Activated CD4-positive, alpha-beta T cell treated with anti-CD3 and anti-CD28 coated beads for 36 hours (primary cell): ENCODE data around the gene TTLL10. TPM values are rescaled to one million over a fixed set of nuclear protein-coding genes. Genes with fewer than 3 reads are reported as not detected.

ENCODE experiments used
- ATAC-seq: fragments of 200-7000 bp; cut with Tn5 transposase; one replicate; pipeline ENCODE4 v1.10.0; 2021; ENCODE audit warnings: mild to moderate bottlenecking, moderate library complexity
- CTCF ChIA-PET: fragments of 350-600 bp; sonication (Branson Sonifier 250); formaldehyde crosslinking; loops from one replicate; lab custom pipeline; 2021; ENCODE audit warnings: antibody characterized with exemption; lab: Charles Lee
- POLR2A ChIA-PET: fragments of 350-600 bp; sonication (Branson Sonifier 250); formaldehyde crosslinking; loops from one replicate; lab custom pipeline; 2021; ENCODE audit warnings: antibody characterized with exemption, inconsistent platforms; lab: Charles Lee
- DNase-seq: peaks from one replicate; pipeline ENCODE4 v3.0.0-alpha.2; 2020
- H3K27ac Mint-ChIP-seq: one replicate; pipeline ENCODE4 v1.8.0; 2021; ENCODE audit warnings: mixed read lengths
- H3K27me3 Mint-ChIP-seq: one replicate; pipeline ENCODE4 v1.8.0; 2021; ENCODE audit warnings: mixed read lengths
- H3K36me3 Mint-ChIP-seq: one replicate; pipeline ENCODE4 v1.8.0; 2021; ENCODE audit warnings: low read depth, mixed read lengths
- H3K4me1 Mint-ChIP-seq: one replicate; pipeline ENCODE4 v1.8.0; 2021; ENCODE audit warnings: mixed read lengths
- H3K4me3 Mint-ChIP-seq: one replicate; pipeline ENCODE4 v1.8.0; 2021; ENCODE audit warnings: mild to moderate bottlenecking, moderate library complexity, mixed read lengths
- H3K9me3 Mint-ChIP-seq: one replicate; pipeline ENCODE4 v1.8.0; 2021; ENCODE audit warnings: low read depth, mixed read lengths
- intact Hi-C, 2 experiments: fragments of 100-400 bp; cut with DNase I in 1 of 2; cut with micrococcal nuclease in 1 of 2; formaldehyde crosslinking; loops; one replicate each; pipeline versions ENCODE4 v1.14.2 to v1.15.1; 2022 to 2024; cut with DNase I, micrococcal nuclease
- total RNA-seq, 2 experiments: library from RNA; stranded (reverse); gene quantifications; one replicate each; pipeline ENCODE4 v1.2.3, GENCODE V29; 2021

TTLL10 gene
- total RNA-seq, 2 experiments from 2014 or later = not detected

DNA sequence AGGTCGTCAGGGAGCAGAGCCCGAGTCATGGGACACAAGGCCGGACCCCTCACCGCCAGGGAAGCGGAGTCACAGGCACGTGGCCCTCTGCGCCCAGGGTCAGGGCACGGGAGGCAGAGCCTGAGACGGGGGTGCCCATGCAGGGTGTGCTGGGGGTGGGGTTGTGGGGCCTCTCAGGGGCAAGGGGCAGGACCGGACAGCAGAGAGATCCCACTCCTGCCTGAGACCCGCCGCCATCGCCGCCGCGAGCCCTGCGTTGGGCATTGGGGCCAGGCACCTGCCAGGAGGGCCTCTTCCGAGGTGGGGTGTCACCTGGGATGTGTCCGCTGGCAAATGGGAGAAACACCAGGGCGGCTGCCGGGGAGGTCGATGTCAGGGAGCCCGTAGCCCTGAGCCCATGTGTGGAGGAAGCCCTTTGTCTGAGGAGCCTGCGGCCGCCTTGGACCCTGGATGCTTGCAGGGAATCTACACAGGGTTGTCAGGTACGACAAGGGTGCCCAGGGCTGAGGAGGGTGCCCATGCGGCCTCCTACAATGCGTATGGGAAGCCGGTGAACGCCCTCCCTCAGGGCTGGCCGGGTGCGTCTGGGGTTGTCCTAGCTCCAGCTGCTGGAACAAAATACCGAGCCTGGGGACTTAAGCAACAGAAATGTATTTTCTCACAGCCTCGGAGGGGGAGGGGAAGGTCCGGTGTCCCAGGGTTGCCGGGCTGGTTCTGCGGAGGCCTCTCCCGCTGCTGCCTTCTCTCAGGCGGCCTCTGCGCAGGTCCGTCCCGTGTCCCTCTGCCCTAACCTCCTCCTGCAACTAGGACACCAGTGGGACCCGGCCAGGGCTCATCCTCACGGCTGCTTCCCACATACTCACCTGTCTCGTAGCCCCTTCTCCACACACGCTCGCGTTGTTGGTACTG lies 41.4 kb upstream of the TTLL10 start:
- POLR2A ChIA-PET = no interaction called here
- Mint-ChIP-seq H3K36me3 (no peaks in the 10 kb centered on the region), H3K27me3 (no peaks in the 10 kb centered on the region), H3K27ac (no peak overlapping the region), H3K4me1 (peaks cover under 1% of the 10 kb centered on the region), H3K4me3 (no peak overlapping the region), H3K9me3 (no peaks in the 10 kb centered on the region)
- CTCF ChIA-PET = no interaction called here
- DNase-seq (no peak), ATAC-seq (no peak)
- intact Hi-C loops = no loop called here

DNA sequence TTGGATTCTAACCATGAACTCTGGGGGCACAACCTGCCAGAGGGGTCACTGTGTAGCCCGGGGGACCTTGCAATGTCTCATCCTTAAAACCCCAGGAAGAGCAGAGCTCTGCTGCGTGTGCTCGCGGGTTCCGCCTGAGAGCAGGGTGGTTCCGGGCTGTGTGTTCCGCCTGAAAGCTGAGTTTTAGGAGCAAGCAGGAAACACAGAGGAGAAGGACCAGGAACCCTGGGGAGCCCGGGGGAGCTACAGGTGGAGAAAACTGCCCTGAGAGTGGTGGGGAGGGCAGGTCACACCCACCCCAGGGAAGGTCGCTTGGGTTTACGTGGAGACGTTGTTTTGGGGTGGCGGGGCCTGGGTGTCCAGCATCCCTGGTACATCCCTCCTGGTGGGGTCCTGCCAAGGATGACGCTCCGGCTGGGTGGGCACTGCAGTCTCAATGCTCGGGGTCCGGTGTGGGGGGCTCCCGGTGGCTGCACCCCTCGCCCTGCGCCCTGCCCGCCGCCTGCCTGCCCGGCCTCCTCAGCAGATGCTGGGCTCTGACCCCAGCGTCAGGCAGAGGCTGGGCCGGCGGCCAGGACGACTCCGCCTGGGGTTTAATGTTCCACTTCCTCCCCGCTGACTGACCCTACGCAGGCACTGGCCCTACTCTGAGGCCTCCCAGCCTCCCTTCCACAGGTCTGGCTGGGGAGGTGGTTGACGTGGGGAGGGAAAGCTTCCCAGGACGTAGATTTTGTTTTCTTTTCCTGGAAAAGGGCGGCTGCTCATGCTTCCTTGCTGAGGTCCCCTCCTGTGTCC lies 40.5 kb upstream of the TTLL10 start:
- no peak overlapping the region for H3K27ac Mint-ChIP-seq
- H3K9me3 Mint-ChIP-seq = no peaks in the 10 kb centered on the region
- POLR2A ChIA-PET = no interaction called here
- no peaks in the 10 kb centered on the region for H3K27me3 Mint-ChIP-seq
- CTCF ChIA-PET = no interaction called here
- H3K4me3 Mint-ChIP-seq = no peak overlapping the region
- intact Hi-C loops = no loop called here
- no peak for ATAC-seq
- DNase-seq = no peak
- no peaks in the 10 kb centered on the region for H3K36me3 Mint-ChIP-seq
- peaks cover 6% of the 10 kb centered on the region for H3K4me1 Mint-ChIP-seq

DNA sequence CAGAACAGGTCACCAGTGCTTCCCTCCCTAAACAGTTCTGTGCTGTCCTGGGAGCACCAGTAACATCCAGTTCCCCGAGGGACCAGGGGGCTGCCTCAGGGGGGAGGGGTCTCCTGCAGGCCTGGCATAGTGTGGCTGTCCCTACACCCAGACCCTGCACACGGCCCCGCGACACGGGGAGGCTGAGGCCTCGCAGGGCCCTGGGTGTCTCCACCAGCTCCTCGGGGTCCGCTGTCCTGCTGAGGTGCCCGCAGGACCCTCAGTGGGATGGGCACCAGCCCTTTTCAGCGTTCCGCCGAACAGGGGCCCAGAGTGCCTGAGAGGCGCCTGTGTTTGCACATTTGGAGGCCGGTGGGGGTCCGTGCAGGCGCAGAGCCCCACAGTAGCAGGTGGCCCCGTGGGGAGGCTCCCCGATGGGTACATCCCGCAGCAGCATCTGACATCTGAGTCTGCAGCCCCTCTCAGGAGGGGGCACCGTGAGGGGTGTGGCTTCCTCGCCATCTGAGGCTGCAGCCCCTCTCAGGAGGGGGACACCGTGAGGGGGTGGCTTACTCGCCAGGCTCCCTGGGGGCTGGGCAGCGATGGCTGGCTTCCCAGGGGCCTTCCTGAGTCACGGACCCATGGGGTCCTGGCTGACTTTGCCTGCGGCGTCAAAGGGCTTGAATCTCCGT lies 39.2 kb upstream of the TTLL10 start:
- DNase-seq = no peak
- Mint-ChIP-seq H3K27me3 (no peaks in the 10 kb centered on the region), H3K9me3 (no peaks in the 10 kb centered on the region), H3K36me3 (no peaks in the 10 kb centered on the region), H3K4me3 (no peak overlapping the region), H3K4me1 (peaks cover 6% of the 10 kb centered on the region), H3K27ac (no peak overlapping the region)
- intact Hi-C loops = no loop called here
- POLR2A ChIA-PET = no interaction called here
- CTCF ChIA-PET = no interaction called here
- ATAC-seq = no peak

DNA sequence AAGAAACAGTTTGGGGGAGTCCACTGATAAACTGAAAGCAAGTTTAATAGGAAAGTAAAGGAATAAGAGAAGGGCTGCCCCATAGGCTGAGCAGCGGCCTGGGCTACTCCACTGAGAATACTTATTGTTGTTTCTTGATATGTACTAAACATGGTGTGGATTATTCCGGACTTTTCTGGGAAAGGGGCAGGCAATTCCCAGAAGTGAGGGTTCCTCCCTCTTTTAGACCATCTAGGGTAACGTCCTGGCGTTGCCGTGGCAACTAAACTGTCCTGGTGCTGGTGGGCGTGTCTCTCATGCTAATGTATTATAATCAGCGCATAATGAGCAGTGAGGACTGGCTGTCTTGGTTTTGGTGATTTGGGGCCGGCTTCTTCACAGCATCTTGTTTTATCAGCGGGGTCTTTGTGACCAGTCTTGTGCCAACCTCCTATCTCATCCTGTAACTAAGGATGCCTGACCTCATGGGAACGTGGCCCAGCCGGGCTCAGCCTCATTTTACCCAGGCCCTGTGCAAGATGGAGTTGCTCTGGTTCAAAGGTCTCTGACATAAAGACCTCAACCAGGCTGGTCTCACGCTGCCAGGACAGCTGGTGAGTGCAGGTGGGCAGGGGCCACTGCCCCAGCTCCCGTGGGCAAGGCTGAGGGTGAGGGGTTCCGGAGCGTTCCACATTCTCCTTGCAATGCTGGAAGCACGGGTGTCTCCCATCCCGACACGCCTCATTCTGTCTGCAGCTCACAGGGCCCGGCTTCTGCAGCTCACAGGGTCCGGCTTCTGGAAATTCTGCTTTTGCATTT lies 38.1 kb upstream of the TTLL10 start:
- Mint-ChIP-seq H3K36me3 (no peaks in the 10 kb centered on the region), H3K27ac (no peak overlapping the region), H3K4me3 (no peak overlapping the region), H3K9me3 (no peaks in the 10 kb centered on the region), H3K4me1 (peaks cover 6% of the 10 kb centered on the region), H3K27me3 (no peaks in the 10 kb centered on the region)
- intact Hi-C loops = no loop called here
- ATAC-seq = no peak
- no peak for DNase-seq
- ChIA-PET CTCF (interaction anchor here (0.8 to 1.4 kb wide), 2 partner anchors 14 to 26 kb away, joined by 3 to 5 read pairs; no protein-coding TSS in a partner anchor), POLR2A (interaction anchor here (0.6 kb wide), 1 partner anchor 20 kb away, joined by 3 read pairs; the partner anchor contains the start of gene C1orf159)

DNA sequence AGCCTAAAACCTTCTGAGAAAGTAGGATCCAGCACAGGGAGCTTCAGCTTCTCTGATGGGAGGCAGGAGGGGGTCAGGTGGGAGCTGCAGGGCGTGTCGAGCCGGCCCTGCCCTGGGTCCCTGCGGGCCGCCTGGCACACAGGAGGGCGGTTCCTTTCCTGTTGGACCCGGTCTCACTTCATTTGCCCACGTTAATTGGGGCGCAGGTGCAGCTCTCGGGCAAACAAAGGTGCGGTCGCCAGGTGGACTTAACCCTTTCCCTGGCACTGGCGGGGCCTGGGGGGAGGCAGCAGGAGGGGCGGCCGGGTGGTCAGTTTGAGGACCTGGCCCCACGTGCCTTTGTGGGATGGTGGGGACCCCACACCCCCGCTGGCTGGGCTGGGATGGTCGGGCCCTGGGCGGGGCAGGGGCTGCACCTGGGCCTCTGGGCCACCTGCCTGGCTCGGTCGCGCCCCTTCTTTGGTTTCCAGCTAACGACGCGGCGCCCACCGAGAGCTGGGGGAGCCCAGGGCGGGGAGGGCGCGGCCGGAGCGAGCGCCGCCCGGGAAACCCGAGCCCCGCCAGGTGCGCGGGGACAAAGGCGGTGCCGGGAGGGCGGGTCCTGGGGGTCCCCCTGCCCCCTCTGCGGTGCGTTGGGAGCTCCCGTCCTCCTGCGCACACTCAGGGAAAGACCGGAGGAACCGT lies 37.0 kb upstream of the TTLL10 start:
- Mint-ChIP-seq H3K4me1 (peaks cover 6% of the 10 kb centered on the region), H3K4me3 (no peak overlapping the region), H3K27me3 (no peaks in the 10 kb centered on the region), H3K27ac (no peak overlapping the region), H3K9me3 (no peaks in the 10 kb centered on the region), H3K36me3 (no peaks in the 10 kb centered on the region)
- ATAC-seq = peak; percentile 8
- intact Hi-C loops = no loop called here
- ChIA-PET CTCF (interaction anchor here (0.8 to 1.4 kb wide), 2 partner anchors 15 to 25 kb away, joined by 3 to 5 read pairs; no protein-coding TSS in a partner anchor), POLR2A (interaction anchor here (0.6 kb wide), 1 partner anchor 21 kb away, joined by 3 read pairs; the partner anchor contains the start of gene C1orf159)
- no peak for DNase-seq

DNA sequence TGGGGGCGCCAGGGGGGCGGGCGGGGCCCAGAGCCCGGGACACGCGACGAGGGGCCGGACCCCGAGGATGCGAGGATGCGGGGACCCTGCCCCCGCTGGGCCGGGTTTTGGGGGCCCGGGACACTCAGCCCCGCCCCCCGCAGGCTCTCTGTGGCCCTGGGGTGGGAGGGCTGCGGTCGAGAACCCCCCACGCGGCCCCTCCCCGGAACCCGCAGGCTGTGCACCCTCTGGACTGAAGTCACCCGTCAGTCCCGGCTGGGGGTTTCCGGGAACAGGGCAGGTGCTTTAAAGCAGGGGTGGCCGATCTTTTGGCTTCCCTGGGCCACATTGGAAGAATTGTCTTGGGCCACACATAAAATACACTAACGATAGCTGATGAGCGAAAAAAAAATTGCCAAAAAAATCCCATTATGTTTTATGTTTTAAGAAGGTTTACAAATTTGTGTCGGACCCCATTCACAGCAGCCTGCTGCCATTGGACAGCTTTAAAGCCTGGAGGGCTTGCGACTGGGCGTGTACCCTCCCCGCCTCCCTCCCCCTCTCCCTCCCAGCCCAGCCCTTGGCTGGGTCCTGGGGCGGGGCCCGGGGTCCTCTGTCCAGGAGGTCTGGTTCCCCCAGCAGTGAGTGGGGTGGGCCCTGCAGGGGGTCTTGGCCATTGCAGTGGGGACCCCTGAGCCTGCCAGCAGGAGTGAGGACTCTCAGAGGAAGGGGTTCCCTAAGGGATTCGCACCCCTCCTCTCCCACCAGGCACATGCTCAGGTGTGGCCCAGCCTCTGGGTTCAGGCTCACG lies 36.2 kb upstream of the TTLL10 start:
- no peaks in the 10 kb centered on the region for H3K9me3 Mint-ChIP-seq
- H3K27ac Mint-ChIP-seq = peak overlapping the region; percentile 85
- H3K4me3 Mint-ChIP-seq = peak overlapping the region; percentile 46
- POLR2A ChIA-PET = no interaction called here
- H3K27me3 Mint-ChIP-seq = no peaks in the 10 kb centered on the region
- DNase-seq (peak; percentile 81), ATAC-seq (peak; percentile 82)
- CTCF ChIA-PET = no interaction called here
- H3K4me1 Mint-ChIP-seq = peaks cover 10% of the 10 kb centered on the region
- H3K36me3 Mint-ChIP-seq = no peaks in the 10 kb centered on the region
- intact Hi-C loops = no loop called here

DNA sequence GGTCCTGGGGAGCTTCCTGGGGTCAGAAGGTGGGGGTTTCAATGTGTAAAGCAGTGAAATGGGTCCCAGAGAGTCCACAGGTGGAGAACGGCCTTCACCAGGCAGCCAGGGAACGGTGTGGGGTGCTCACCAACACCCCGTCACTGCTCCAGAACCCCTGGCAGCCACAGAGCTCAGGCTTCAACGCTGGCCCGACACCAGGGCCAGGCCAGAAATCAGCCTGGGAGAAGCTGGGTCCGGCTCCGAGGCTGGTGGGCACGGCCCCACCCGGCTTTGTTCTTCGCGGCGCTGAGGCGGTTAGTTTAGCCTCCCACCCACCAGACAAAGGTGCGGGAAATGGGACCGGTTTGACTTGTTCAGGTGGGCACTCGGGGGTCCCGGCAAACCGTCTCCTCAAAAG lies 33.0 kb upstream of the TTLL10 start:
- intact Hi-C loops = loop anchor here in 1 of 2 experiments (5.0 kb wide), 1 partner anchor 67 kb away; the partner anchor contains the start of gene TNFRSF18
- H3K4me1 Mint-ChIP-seq = peaks cover 23% of the 10 kb centered on the region

DNA sequence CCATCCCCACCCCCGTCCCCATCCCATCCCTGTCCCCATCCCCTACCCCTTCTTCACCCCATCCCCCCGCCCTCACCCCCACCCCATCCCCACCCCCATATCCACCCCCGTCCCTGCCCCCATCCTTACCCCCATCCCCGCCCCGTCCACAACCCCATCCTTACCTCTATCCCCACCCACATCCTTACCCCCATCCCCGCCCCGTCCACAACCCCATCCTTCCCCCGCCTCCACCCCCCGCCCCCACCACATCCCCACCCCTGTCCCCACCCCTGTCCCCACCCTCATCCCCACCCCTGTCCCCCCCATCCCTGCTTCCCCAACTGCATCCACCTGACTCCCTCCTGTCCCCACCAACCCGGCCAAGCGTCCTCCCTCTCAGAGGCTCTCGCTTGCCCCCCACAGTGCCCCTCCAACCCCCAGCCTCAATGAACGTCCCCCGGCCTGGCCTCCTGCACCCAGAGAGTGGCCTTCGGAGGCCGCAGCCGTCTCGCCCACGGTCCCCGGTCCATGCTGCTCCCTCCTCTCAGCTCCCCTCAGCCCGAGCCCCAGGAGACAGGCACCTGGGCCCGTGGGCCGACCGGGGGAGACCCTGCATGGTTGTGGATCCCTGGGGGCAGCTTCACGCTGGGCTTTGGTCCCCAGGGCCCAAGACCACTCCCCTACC lies 32.3 kb upstream of the TTLL10 start:
- Mint-ChIP-seq H3K27ac (no peak overlapping the region), H3K27me3 (no peaks in the 10 kb centered on the region), H3K4me1 (peaks cover 23% of the 10 kb centered on the region), H3K9me3 (no peaks in the 10 kb centered on the region), H3K4me3 (no peak overlapping the region), H3K36me3 (no peaks in the 10 kb centered on the region)
- POLR2A ChIA-PET = no interaction called here
- ATAC-seq = no peak
- intact Hi-C loops = loop anchor here in 1 of 2 experiments (5.0 kb wide), 1 partner anchor 66 kb away; the partner anchor contains the start of gene TNFRSF18
- CTCF ChIA-PET = no interaction called here
- DNase-seq = no peak

More for the DNA sequence above, 33.0 kb upstream of the TTLL10 start:
- Mint-ChIP-seq H3K27ac (no peak overlapping the region), H3K27me3 (no peaks in the 10 kb centered on the region), H3K4me3 (no peak overlapping the region), H3K9me3 (no peaks in the 10 kb centered on the region), H3K36me3 (no peaks in the 10 kb centered on the region)
- DNase-seq = no peak
- POLR2A ChIA-PET = no interaction called here
- CTCF ChIA-PET = no interaction called here
- no peak for ATAC-seq

DNA sequence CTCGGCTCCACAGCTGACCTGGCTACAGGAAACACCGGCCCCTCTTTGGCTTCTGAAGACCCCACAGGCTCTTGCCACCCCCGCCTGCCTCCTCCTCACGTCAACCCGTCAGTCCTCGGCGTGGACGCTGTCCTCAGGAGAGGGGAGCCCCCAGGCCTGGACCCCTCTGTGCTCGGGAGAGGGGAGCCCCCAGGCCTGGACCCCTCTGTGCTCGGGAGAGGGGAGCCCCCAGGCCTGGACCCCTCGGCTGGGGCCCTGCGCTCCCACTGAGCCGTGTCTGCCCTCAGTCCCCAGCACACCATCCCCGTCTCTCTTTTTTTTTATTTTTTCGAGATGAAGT lies 31.8 kb upstream of the TTLL10 start:
- ChIA-PET CTCF (no interaction called here), POLR2A (no interaction called here)
- Mint-ChIP-seq H3K27me3 (no peaks in the 10 kb centered on the region), H3K36me3 (no peaks in the 10 kb centered on the region), H3K4me1 (peaks cover 23% of the 10 kb centered on the region), H3K4me3 (no peak overlapping the region), H3K9me3 (no peaks in the 10 kb centered on the region), H3K27ac (peak overlapping the region; percentile 76)
- no peak for ATAC-seq
- no peak for DNase-seq
- intact Hi-C loops = loop anchor here in 1 of 2 experiments (5.0 kb wide), 1 partner anchor 65 kb away; the partner anchor contains the start of gene TNFRSF18
